Measurements from ENCODE around the gene SPON1.
"Not testable (repeated sequence)": the region's sequence is repeated elsewhere in the genome, so short reads cannot be mapped to it uniquely, and the experiment has no call there.

DNA sequence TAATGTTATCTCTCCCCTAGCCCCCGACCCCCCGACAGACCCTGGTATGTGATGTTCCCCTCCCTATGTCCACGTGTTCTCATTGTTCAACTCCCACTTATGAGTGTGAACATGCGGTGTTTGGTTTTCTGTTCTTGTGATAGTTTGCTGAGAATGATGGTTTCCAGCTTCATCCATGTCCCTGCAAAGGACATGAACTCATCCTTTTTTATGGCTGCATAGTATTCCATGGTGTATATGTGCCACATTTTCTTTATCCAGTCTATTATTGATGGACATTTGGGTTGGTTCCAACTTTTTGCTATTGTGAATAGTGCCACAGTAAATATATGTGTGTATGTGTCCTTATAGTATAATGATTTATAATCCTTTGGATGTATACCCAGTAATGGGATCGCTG is 24.2 kb downstream of the SPON1 start:
- not testable (repeated sequence) for TF ChIP-seq MYC (IDR thresholded peaks at IDR 0.05; ENCODE audit: borderline replicate concordance, low read length); SREBF2 (IDR thresholded peaks at IDR 0.05)

Measured in A549 (cell line).